ENCODE measurements around the gene FNBP1.
"Not testable (repeated sequence)": the region's sequence is repeated elsewhere in the genome, so short reads cannot be mapped to it uniquely, and the experiment has no call there.

The FNBP1 gene

DNA sequence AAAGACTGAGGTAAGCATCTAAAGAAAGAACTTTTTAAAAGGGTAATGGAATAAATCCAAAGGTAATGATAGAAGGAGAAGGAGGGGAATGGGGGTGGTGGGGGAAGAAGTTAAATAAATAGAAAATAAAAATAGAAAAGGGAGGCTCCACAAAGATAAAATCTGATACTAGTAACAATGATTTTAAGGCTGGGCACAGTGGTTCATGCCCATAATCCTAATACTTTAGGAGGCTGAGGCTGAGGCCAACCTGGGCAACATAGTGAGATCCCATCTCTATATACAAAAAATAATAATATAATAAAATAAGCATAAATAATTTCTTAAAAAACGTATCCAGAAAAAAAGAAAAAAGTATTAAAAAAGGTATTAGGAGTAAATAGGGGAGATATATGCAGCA lies 89.3 kb downstream of the FNBP1 start:
- DNase-seq (ENCODE audit: low spot score): no peak

DNA sequence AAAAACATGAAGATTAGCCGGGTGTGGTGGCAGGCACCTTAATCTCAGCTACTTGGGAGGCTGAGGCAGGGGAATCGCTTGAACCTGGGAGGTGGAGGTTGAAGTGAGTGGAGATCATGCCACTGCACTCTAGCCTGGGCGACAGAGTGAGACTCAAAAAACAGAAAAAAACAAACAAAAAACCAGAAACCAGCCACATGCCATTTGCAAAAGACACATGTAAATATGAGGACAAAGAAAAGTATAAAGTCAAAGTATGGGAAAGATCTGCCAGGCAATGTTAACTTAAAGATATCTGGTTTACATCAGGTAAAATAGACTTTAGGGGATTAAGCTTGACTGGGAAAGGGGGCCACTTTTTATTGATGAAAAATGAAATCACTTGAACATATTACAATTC lies 90.7 kb downstream of the FNBP1 start:
- no peak for DNase-seq (ENCODE audit: low spot score)

DNA sequence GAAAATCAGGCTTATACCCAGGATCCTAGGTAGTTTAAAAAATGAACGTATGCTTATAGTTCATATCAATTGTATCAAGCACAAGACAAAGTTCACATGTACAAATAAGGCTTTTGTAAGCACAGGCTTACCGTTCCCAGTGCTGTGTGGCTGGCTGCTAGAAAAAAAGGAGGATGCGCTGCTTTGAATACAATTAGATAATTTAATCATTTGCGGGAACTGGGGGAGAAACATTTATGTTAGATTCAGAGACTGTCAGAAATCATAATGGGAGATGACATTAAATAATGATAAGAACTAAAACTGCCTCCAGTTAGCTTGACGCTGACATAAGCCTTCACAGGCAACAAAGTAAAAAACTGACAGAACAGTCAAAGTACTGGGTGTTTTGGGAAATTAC lies 93.2 kb downstream of the FNBP1 start:
- DNase-seq (ENCODE audit: low spot score): no peak

DNA sequence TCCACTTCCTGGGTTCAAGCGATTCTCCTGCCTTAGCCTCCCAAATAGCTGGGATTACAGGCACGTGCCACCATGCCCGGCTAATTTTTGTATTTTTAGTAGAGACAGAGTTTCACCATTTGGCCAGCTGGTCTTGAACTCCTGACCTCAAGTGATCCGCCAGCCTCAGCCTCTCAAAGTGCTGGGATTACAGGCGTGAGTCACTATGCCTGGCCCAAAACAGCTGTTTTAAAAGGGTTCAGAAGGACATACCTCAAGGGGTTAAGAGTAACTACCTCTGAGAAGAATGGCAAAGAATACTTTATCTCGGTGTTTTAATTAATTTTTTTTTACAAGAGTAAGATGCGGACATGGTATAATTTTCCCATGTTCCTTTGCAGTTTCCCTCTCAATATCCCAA lies 94.4 kb downstream of the FNBP1 start:
- DNase-seq (ENCODE audit: low spot score): not testable (repeated sequence)

DNA sequence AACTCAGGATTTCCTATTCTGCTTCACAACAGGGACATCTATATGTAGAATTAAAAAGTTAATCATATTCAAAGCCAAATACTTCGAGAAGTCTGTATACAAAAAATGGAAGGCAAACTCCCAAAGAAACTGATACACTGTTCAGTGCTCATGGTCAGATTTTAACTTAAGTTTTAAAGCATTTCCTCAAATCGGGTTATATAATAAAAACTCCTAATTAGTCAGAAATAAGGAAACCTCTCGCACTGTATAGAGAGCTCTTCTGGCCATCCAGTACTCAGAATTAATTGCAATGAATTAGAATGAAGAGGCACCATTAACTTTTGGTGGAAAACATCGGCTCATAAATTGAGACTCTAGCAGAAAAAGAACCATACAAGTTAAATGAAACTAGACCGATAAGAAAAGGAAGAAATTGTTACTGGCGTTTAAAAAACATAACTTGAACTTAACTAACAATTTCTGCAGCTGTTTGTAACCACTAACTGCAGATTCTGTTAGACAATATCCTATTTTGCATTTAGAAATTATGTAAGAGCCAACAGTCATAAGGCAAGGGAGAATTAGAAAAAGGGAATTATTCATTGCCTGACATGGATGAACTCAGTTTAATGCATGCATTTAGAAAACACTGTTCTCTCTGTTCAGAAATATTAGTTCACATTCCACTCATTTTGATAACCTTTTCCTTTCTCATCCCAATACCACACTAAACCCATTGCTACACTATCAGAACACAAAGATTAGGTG lies 96.6 kb downstream of the FNBP1 start:
- no peak for DNase-seq (ENCODE audit: low spot score)

DNA sequence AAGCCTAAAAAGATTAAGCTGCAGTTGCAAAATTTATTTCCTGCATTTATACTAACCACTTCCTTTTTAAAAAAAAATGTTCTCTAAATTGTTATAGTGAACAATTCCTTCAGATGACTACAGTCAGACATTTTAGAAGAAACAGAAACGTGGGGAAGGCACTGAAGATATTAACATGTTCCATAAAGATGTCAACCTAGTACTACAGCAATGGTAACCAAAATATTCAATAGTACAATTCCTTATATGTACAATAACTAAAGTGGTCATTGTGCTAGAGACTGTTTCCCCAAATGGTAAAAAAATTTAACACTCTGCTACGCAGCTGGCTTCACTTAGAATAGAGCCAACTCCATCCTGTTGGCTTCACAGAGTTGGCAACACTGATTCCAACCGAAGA lies 97.7 kb downstream of the FNBP1 start:
- no peak for DNase-seq (ENCODE audit: low spot score)

DNA sequence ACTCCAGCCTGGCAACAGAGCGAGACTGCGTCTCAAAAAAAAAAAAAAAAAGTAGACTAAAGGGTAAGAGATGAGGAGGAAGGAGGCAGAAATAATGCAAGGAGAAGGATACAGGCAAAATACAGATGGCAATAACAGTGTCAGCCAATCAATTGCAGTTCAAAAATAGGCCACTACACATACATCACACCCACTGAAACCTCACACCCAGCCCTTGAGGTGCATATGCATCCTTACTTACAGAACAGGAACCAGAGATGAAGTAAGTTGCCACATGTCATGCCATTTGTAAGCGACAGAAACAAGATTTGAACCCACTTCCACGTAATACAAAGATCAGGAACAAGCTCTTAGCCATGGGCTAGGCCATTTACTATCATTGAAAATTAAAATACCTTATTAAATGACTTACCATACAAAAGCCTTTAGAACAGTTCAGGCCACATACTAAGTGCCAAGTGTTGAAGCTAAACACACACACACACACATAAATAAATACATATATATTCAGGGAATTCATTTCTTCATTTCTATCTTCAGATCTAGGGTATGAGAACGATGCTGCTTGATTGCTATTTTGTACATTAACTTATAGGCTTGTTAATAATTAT lies 98.4 kb downstream of the FNBP1 start:
- no peak for DNase-seq (ENCODE audit: low spot score)

DNA sequence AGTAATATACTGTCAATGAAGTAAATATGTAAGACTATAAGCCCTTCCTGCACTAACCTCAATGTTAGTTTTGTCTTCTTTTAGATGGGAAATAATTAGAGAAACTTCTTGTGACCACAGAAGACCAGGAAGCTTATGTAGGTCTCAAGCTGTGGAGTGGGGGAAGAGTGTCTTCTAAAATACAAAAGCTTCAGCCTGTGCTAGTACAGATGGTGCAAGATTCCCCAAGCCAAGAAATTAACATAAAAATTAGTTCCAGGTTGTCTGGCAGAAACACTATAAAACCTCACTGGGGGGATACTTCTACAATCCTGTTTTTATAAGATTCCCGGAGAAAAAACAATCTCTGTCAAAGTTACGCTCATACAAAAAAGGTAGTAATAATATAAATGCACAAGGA lies 103.6 kb downstream of the FNBP1 start:
- no peak for DNase-seq (ENCODE audit: low spot score)

DNA sequence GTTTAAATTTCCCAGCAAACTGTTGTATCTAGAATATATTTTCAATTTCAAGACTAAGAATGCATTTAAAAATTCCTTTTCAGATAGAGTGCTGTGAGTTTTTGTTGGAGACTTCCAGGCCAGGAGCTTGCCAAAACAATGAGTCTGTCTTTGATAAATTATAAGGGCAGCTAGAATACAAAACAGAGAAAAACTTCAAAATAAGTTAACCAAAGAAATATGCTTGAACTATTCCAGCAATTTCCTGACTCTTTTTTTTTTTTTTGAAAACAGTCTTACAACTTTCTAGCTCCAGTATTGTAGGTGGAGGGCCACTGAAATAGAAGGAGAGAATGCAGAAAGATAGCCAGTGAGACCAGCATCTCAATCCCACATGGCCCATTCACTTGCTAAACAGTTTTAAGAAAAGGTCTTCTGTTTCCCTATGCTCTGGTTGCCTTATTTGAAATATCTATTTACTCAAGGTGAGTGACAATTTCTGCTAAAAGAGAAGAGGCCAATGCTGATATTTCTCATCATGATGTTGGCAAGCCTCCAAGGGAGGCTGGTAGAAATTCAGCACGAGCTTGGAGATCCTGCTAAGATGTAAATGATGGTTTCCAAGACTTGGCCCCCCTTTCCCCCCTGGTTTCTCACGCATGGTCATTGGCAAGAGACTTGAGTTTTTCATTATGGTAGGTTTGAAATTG lies 104.6 kb downstream of the FNBP1 start:
- no peak for DNase-seq (ENCODE audit: low spot score)

DNA sequence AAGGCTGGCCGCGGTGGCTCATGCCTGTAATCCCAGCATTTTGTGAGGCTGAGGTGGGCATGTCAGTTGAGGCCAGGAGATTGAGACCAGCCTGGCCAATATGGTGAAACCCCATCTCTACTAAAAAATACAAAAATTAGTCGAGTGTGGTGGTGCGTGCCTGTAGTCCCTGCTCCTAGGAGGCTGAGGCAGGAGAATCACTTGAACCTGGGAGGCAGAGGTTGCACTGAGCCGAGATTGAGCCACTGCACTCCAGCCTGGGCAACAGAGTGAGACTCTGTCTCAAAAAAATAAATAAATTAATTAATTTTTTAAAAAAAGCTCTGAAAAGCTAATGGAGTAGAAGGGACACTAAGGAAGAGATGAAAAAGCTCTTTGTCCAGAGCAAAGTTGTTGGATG lies 105.1 kb downstream of the FNBP1 start:
- DNase-seq (ENCODE audit: low spot score): not testable (repeated sequence)

DNA sequence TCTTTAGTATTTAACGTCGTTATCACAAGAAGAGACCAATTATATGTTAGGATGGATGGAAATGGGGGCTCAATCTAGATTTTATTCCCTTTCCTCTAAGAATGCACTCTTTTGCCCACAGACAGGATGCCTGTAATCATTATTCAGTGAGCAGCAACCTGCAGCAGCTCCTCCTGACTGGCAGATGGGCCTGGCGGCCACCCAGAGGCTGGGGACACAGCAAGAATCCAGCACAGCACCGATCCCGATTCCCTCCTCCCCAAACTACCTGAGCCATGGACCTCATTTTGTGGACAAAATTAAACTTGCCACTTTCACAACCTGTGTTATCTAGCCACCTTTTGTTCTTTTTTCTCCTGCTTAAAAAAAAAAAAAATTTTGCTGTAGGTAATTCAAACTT lies 106.8 kb downstream of the FNBP1 start:
- no peak for DNase-seq (ENCODE audit: low spot score)

DNA sequence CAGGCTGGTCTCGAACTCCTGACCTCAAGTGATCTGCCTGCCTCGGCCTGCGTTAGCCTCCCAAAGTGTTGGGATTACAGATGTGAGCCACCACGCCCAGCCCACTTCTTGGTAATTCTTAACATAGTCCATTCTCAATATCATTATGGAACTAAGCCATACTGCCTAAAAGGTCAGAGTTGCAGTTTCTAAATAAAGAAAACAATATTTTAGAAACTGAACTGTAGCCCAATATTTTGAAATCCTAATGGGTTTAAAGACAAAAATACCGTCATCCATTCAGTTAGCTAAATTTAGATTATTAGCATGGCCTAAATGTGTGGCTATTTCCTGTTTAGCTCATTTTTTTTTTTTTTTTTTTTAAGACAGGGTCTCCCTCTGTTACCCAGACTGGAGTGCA lies 108.2 kb downstream of the FNBP1 start:
- no peak for DNase-seq (ENCODE audit: low spot score)

DNA sequence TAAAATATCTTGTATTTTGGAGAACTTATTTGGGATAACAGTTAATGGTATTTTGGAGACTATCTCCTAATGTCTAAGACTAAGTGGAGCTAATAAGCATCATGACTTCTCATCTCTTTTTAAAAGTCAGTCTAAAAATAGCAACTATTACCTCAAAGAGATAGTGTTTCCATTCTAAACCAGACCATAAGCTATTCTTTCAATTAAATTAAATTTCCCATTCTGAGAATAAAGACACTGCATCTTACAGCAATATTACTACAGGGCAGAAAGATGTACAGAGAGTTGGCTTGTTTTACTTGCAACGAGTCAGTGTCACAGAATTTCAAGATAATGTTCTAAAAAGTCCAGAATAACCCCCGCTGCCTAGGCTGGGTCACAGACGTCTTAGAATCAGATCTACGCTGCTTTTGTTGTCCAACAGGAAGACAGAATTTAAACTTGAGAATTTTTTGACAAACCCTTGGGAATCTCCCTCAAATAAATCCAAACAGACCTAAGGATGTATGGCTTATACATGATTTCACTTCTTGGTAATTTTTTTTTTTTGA lies 108.9 kb downstream of the FNBP1 start:
- no peak for DNase-seq (ENCODE audit: low spot score)

DNA sequence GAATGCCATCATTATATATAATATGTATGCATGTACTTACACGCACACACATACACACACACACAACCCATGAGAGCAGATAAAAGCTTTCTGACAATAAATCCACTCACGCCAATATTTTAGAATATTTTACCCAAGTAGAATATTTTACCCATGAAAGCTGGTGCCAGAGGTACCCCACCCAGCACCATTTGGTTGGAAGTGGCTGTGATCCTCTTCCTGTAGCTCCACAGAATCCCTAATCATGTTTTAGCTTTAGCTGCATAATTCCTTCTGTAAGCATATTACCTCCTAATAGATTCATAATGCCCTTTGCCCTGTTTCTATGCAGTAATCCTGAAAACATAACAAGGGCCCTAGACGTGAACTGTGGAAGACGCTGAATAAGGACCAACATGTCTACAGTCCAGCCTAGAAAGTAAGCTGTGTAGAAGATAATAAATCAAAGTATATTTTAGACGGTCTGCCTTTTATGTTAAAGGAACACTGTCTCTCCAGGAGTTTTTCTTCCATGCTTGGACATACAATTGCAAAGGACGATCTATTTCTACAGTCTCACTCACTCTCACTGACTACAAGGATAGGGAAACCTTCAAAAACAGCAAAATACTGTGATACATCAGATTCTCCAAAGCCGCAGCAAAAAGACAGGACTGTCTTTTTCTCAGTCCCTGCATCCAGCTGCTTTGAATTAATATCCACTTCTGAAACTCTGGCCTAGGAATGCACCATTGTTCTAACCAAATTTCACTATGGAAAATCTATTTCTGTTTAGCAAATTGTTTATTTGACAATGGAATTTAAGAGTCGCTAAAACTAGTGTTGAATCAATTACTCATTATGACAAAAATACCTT lies 109.6 kb downstream of the FNBP1 start:
- DNase-seq (ENCODE audit: low spot score): no peak

DNA sequence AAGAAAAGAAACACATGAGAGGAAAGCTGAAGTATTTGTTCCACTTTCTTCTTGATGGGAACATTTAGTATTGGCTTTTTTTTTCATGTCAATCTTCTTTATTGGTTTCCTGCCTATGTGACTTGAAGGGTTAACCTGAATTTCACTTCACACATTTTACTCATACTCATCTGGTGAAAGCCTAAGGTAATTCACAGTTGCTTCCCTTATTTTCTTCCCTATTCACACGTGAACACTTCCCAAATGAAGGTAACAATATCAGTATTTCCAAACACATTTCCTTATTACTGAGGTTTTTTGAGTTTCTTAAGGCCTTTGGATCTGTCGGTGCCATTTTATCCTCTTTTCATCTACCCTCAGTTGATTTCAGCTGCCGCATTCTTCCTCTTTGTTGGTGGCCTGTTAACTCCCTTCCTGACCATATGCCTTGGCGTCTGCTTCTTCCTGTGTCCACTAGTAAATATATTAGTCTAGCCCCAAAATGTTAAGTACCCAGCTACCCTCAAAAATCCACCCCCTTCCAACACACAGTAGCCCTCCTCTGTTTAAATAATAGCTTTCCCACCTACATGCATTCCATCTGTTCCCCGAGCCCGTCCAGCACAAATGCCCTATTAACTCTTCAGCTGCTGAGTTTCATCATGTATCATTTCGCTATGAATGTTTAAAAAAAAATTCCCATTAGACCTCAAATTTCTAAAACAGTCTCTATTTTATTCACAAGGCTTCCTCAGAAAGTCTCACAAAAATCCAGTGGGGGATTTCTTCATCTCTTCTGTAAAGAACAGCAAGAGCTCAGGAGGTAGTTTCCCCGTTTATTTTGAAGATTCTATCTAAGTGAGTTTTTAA lies 110.5 kb downstream of the FNBP1 start:
- DNase-seq (ENCODE audit: low spot score): no peak

DNA sequence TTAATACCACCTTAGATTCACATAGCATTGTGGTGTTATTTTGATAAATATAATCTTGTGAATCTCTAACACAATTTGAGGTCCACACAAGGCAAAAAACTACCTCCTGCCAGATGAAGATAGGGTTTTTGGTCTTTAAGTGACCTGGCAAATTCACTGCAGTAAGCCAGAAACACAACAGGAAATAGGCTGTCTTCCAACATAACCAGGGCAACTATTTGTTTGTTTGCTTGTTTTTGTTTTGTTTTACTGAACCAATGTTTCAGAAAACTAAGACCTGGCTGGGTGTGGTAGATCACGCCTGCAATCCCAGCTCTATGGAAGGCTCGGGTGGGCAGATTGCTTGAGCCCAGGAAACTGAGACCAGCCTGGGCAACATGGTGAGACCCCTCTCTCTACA lies 112.2 kb downstream of the FNBP1 start:
- DNase-seq (ENCODE audit: low spot score): no peak

DNA sequence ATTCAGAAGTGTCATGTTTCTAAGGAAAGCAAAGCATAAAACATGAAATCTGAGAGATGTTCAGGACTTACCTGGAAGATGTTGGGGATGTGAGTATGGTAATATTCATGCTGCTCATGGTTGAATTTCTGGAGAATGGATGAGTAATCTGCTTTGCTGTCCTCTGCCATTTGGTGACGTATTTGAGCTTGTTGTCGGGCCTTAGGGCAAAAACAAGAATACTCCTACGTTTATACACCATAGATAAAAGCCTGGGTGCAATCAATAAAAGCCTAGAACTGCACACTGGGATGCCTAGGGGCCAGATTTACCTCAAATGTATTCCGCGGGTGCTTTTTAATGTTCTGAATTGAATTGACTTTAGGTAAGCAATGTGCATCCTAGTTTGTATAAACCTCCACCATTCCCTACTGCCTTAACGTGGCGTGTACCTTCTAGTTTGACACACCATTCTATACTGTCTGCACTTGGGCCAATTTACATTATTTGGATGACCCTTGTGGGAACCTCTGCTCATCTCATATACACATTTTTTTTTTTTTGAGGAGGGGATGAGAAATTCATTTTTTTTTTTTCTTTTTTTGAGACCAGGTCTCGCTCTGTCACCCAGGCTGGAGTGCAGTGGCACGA lies 113.4 kb downstream of the FNBP1 start:
- no peak for DNase-seq (ENCODE audit: low spot score)

DNA sequence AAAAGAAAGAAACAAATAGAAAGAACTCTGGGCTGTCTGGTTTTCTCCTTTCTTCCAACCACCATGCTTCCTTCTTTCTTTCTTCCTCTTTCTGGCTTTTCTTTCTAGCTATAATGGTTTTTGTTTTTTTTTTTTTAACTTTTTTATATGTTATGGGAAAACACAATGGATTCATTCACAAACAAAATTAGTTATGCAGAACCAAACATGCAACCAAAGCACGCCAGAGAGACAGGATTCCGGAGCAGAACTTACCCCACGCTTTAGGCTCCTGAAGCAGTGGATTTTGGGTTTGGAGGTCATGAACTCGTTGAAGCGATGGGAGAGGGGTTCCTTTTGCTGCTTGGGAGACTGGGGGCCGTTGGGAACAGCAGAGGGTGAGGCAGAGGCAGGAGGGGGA lies 119.4 kb downstream of the FNBP1 start:
- DNase-seq (ENCODE audit: low spot score): no peak

DNA sequence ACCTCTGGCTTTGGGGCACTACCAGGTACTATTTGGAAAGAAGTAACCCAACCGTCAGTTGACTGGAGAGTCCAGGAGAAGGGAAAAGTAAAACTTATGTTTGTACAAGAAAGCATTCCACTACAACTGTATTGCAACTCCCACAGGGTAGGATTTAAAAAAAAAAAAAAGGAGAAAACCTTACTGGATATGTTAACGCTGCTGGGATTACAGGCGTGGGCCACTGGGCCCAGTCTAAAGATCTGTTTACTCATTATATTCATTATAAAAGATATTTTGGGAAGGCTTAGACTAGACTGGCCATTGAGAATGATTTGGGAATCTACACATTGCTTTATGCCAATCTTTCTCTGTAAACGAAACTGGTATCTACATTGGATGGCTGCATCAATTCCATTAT lies 121.1 kb downstream of the FNBP1 start:
- DNase-seq (ENCODE audit: low spot score): no peak

DNA sequence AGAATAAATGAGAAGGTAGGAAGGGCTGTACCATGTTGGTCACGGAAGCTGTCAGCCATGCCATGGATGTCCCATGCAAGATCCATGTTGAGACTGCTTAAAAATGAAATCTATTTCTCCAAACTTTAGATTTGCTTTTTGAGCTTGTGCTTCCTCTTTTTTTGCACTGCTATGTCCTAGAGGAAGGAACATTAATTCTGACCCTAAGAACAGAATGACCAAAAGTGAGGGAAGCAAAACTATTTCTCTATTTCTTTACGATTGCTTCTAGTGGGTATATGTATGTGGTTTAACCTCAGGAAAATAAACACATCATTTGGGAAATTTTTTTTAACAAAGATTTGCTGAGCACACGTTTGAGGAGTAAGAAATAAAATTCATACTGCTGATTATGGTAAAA lies 123.1 kb downstream of the FNBP1 start:
- DNase-seq (ENCODE audit: low spot score): no peak

DNA sequence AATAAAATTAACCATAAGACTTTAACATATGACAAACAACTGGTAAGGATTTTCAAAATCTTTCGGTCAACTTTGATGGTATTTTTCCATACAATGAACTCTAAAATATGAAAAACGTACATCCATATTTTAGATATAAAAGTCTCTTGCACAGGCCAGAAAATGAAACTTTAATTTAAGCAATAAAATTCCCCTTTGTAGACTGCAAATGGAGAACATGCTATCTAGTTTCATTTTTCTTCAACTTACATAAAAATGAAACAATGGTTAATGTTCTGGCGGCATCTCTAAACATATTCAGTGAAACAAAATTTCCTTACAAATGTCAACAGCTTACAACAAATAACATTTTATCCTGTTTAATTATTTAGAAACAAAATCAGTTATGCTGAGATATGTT lies 123.7 kb downstream of the FNBP1 start:
- DNase-seq (ENCODE audit: low spot score): no peak

Measured in hematopoietic multipotent progenitor cell treated with erythropoietin and hydrocortisone succinate and interleukin-3 and kit ligand, for 15 days (in vitro differentiated cells).